ENCODE data around the gene WFDC8.

DNA sequence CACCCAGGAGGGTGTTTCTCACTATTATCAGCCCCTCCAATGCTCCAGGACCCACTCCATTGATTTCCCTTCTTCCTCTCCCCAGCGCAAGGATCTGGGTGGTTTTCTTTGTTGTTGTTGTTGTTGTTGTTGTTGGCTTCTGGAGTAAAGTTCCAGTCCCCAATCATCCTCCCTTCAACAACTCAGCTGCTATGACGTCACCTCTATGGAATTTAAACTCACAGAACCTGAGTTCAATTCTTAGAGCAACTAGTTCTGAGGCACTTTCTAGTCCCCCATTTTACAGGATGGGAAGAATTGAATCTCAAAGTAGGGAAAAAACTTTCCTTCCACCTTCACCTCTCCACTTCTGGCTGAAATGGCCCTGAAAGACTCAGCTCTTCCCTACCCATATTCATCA is 9.7 kb upstream of the WFDC8 start:
- TF ChIP-seq SP1 (IDR thresholded peaks at IDR 0.05) (no peak), CTCF (IDR thresholded peaks at IDR 0.05; ENCODE audit: low read depth, low read length, missing input control) (no peak), HNF4A (conservative IDR thresholded peaks at IDR 0.05) (no peak), RAD21 (IDR thresholded peaks at IDR 0.05) (no peak)
- TF ChIP-seq, protein P1, sequence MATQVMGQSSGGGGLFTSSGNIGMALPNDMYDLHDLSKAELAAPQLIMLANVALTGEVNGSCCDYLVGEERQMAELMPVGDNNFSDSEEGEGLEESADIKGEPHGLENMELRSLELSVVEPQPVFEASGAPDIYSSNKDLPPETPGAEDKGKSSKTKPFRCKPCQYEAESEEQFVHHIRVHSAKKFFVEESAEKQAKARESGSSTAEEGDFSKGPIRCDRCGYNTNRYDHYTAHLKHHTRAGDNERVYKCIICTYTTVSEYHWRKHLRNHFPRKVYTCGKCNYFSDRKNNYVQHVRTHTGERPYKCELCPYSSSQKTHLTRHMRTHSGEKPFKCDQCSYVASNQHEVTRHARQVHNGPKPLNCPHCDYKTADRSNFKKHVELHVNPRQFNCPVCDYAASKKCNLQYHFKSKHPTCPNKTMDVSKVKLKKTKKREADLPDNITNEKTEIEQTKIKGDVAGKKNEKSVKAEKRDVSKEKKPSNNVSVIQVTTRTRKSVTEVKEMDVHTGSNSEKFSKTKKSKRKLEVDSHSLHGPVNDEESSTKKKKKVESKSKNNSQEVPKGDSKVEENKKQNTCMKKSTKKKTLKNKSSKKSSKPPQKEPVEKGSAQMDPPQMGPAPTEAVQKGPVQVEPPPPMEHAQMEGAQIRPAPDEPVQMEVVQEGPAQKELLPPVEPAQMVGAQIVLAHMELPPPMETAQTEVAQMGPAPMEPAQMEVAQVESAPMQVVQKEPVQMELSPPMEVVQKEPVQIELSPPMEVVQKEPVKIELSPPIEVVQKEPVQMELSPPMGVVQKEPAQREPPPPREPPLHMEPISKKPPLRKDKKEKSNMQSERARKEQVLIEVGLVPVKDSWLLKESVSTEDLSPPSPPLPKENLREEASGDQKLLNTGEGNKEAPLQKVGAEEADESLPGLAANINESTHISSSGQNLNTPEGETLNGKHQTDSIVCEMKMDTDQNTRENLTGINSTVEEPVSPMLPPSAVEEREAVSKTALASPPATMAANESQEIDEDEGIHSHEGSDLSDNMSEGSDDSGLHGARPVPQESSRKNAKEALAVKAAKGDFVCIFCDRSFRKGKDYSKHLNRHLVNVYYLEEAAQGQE (IDR thresholded peaks at IDR 0.05): no peak

Measured in liver (tissue), 3 donors.